Skeletal muscle tissue (tissue), 4 donors: Measurements from ENCODE around the gene APOLD1. TPM values are rescaled to one million over a fixed set of nuclear protein-coding genes. Genes with fewer than 3 reads are reported as not detected.

Source experiments
- H3K27ac ChIP-seq: one replicate; pipeline ENCODE4 v1.7.0; 2013; ENCODE audit warnings: mild to moderate bottlenecking, low read depth, low read length, inconsistent platforms
- H3K27me3 ChIP-seq, 3 donors: one replicate each; pipeline ENCODE4 v1.7.0; 2013; ENCODE audit warnings: low read length in 3 of 3; ENCODE audit not compliant: control insufficient read depth in 3 of 3, insufficient read depth in 3 of 3
- H3K36me3 ChIP-seq, 3 donors: one replicate each; pipeline ENCODE4 v1.7.0; 2013; ENCODE audit warnings: low read length in 3 of 3; ENCODE audit not compliant: control insufficient read depth in 3 of 3, insufficient read depth in 3 of 3
- H3K4me1 ChIP-seq, 3 donors: one replicate each; pipeline ENCODE4 v1.7.0; 2013; ENCODE audit warnings: low read length in 3 of 3, mild to moderate bottlenecking in 3 of 3; ENCODE audit not compliant: control insufficient read depth in 3 of 3, insufficient read depth in 3 of 3
- H3K4me3 ChIP-seq, 3 donors: one replicate each; pipeline ENCODE4 v1.7.0; 2013; ENCODE audit warnings: low read length in 3 of 3
- H3K9ac ChIP-seq, 3 donors: one replicate each; pipeline ENCODE4 v1.7.0; 2013; ENCODE audit warnings: low read length in 3 of 3, mild to moderate bottlenecking in 3 of 3, moderate library complexity in 2 of 3, low read depth in 1 of 3
- H3K9me3 ChIP-seq, 3 donors: one replicate each; pipeline ENCODE4 v1.7.0; 2013; ENCODE audit warnings: low read length in 3 of 3; ENCODE audit not compliant: control insufficient read depth in 3 of 3
- total RNA-seq: library from RNA; depleted of rRNA; stranded (reverse); fragments of >200 nt; gene quantifications from one replicate; pipeline ENCODE4 v1.2.3, GENCODE V29; 2014
- donor health status: Osteomylitis.

Gene APOLD1
- total RNA-seq, 1 donor from 2014 or later: 9.9 TPM

DNA sequence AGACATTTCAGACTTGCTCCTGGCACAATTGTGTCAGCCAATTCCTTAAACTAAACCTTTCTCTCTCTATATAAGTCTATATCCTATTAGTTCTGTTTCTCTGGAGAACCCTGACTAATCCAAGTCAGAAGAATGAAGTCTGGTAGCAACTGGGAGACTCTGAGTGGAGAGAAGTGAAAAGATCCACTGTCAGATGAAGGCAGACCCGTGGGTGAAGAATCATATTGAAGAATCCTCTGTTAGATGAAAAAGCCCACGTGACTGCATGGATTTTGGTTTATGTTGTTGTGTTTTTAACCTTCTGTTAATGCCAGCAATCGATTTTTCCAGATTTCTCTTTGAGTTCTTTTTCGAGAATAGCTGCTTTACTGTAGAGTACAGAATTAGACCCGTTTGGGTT lies 29.5 kb upstream of the APOLD1 start:
- H3K36me3 ChIP-seq: no peaks in the 10 kb centered on the region
- no peaks in the 10 kb centered on the region for H3K4me1 ChIP-seq
- no peaks in the 10 kb centered on the region for H3K9me3 ChIP-seq
- H3K9ac ChIP-seq: no peak overlapping the region
- H3K27ac ChIP-seq: no peak overlapping the region
- H3K4me3 ChIP-seq: no peak overlapping the region
- H3K27me3 ChIP-seq: no peaks in the 10 kb centered on the region

DNA sequence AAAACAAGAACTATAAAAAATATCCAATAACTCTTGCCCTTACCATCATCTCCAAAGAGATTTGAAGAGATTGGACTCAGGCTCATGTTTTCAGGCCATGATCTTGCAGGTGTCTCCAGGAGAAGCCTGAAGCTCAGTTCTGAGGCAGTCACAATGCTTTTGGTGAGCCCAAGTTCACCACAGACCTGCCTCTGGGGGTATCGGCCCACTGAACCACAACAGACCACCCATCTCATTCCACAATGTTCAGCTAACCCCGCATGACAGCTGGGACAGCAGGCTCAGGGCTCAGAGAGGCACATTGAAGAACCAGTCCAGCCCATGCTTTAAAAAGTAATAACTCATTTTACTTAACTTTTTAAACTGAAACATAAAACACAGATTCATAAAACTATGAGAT lies 28.3 kb upstream of the APOLD1 start:
- no peaks in the 10 kb centered on the region for H3K36me3 ChIP-seq
- no peaks in the 10 kb centered on the region for H3K4me1 ChIP-seq
- no peak overlapping the region for H3K9ac ChIP-seq
- H3K4me3 ChIP-seq: no peak overlapping the region
- H3K27ac ChIP-seq: no peak overlapping the region
- H3K9me3 ChIP-seq: no peaks in the 10 kb centered on the region
- no peaks in the 10 kb centered on the region for H3K27me3 ChIP-seq

DNA sequence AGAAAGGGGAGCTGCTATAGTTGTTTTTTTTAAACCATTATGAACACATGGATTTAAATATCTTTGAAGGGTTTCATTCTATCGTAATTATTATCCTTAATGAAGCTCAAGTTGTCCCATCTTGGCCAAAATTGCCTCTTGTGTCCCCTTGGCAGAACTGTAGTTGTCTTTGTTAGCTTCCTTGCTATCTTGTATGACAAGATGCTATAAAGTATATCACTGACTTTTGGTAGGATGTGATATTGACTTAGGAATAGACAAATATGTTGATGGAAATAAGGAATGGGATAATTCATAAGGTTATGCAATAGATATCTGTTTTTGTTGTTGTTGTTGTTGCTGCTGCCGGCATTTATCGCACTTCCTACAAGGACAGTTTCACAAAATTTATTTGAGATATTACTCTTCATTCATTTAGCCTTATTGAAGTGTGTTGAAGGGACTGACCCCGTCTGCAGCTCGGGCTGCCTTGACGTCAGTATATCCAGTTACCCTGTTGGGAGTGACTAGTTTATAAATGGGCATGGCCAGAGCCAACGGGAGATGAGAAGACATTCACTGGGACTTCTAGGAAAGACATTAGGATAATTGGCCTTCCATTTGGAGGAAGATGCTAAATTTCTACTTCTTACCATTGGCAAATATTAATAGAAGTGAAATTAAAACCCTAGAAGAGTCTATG lies 26.1 kb upstream of the APOLD1 start:
- no peaks in the 10 kb centered on the region for H3K9me3 ChIP-seq
- H3K27ac ChIP-seq: no peak overlapping the region
- H3K27me3 ChIP-seq: no peaks in the 10 kb centered on the region
- no peaks in the 10 kb centered on the region for H3K4me1 ChIP-seq
- no peak overlapping the region for H3K9ac ChIP-seq
- H3K4me3 ChIP-seq: no peak overlapping the region
- H3K36me3 ChIP-seq: no peaks in the 10 kb centered on the region

DNA sequence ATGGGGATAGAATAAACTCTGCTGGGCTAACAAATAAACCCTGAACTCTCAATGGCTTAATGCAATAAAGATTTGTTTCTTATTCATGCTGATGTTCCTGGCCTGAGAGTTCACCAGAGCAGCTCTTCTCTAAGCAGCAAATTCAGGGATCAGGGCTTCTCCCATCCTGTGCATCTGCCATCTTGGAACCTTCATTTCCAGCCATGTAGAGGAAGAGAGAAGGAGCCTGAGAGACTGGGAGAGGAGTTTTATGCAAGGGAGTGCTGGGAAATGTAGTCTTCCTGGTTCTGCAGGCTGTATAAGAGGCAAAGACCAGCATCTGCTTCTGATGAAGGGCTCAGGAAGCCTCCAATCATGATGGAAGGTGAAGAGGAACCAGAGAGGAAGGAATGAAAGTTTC lies 20.6 kb upstream of the APOLD1 start:
- Histone ChIP-seq H3K4me1 (no peaks in the 10 kb centered on the region), H3K27me3 (no peaks in the 10 kb centered on the region), H3K27ac (no peak overlapping the region), H3K36me3 (no peaks in the 10 kb centered on the region), H3K4me3 (no peak overlapping the region), H3K9ac (no peak overlapping the region), H3K9me3 (no peaks in the 10 kb centered on the region)

DNA sequence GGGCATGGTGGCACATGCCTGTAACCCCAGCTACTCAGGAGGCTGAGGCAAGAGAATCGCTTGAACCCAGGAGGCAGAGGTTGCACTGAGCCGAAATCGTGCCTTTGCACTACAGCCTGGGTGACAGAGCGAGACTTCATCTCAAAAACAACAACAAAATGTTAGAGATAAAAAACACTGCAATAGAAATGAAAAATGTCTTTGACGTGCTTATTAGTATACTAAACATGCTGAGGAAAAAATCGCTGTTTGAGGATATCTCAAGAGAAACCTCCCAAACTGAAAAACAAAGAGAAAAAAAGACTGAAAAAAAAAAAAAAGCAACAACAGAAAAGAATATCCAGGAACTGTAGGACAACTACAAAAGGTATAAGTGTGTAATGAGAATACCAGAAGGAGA lies 15.2 kb upstream of the APOLD1 start:
- H3K9me3 ChIP-seq: no peaks in the 10 kb centered on the region
- no peaks in the 10 kb centered on the region for H3K36me3 ChIP-seq
- no peaks in the 10 kb centered on the region for H3K27me3 ChIP-seq
- H3K4me1 ChIP-seq: no peaks in the 10 kb centered on the region
- no peak overlapping the region for H3K27ac ChIP-seq
- no peak overlapping the region for H3K9ac ChIP-seq
- no peak overlapping the region for H3K4me3 ChIP-seq

DNA sequence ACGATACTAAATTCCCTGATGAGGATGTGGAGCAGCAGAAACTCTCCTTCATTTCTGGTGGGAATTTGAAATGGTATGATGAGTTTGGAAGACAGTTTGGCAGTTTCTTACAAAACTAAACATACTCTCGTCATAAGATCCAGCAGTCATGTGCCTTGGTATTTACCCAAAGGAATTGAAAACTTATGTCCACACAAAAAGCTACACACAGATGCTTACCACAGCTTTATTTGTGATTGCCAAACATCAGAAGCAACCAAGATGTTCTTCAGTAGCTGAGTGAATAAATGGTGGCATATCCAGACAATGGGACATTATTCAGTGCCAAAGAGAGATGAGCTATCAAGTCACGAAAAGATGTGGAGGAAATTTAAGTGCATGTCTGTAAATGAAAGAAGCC lies 10.7 kb upstream of the APOLD1 start:
- H3K9me3 ChIP-seq: no peaks in the 10 kb centered on the region
- H3K9ac ChIP-seq: no peak overlapping the region
- no peak overlapping the region for H3K4me3 ChIP-seq
- H3K4me1 ChIP-seq: no peaks in the 10 kb centered on the region
- H3K27ac ChIP-seq: no peak overlapping the region
- no peaks in the 10 kb centered on the region for H3K27me3 ChIP-seq
- no peaks in the 10 kb centered on the region for H3K36me3 ChIP-seq

DNA sequence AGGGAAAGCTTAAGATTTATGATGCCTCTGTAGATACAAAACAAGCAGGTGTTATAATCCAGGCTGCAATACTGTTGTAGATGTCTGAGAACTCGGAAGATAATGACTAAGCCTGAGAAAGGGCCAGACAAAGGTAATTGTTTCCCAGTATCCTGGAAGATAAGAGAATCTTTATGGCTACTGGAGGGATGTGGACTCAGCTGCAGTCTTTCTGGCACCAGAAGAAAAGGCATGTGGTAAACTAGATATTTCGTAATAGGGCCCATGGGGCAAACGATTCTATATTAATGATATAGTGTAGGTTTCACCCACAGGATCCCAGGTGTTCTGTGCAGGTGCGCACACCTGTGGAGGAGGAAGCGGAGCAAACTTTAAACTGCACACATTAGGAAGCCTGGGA lies 9.2 kb upstream of the APOLD1 start:
- H3K27me3 ChIP-seq: no peaks in the 10 kb centered on the region
- no peak overlapping the region for H3K9ac ChIP-seq
- no peaks in the 10 kb centered on the region for H3K9me3 ChIP-seq
- H3K27ac ChIP-seq: no peak overlapping the region
- no peak overlapping the region for H3K4me3 ChIP-seq
- H3K36me3 ChIP-seq: no peaks in the 10 kb centered on the region
- H3K4me1 ChIP-seq: no peaks in the 10 kb centered on the region

DNA sequence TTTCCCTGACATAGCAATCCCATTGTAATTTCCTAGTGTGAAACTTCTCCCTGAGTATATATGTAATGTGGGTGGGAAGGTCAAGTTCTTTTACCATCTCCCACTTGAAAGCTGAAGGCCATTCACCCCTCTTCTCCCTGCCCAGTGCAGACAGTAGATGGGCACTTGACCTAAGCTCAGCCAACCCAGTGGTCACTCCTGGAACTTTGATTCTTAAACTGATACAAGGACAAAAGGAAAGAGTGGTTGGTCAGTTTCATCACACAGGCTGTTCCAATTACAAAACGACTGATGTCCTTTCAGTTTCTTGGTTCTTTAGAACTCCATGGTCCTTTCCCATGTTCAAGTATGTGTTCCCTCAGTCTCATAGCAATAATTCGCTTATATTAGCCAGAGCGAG lies 8.4 kb upstream of the APOLD1 start:
- Histone ChIP-seq H3K9ac (no peak overlapping the region), H3K4me1 (no peaks in the 10 kb centered on the region), H3K27ac (no peak overlapping the region), H3K27me3 (no peaks in the 10 kb centered on the region), H3K4me3 (no peak overlapping the region), H3K36me3 (no peaks in the 10 kb centered on the region), H3K9me3 (no peaks in the 10 kb centered on the region)

DNA sequence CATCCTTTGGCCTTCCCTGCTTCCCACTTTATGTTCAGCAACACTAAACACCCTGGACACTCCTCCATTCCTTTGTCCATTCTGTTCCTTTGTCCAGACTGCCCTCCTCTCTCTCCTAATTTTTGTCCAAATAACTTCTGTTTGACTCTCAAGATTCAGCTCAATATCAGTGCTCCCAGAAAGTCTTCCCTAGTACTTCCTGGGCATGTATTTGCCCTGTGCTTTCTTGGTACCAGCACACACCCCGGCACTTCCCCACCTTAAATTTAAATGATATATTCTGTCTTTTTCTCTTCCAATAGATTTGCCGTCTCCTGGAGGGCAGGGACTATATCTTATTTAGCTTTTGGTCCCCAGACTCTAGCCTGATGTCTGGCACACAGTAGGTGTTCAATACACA lies 6.5 kb upstream of the APOLD1 start:
- Histone ChIP-seq H3K27ac (no peak overlapping the region), H3K4me1 (no peaks in the 10 kb centered on the region), H3K27me3 (no peaks in the 10 kb centered on the region), H3K36me3 (no peaks in the 10 kb centered on the region), H3K4me3 (no peak overlapping the region), H3K9me3 (no peaks in the 10 kb centered on the region), H3K9ac (no peak overlapping the region)

DNA sequence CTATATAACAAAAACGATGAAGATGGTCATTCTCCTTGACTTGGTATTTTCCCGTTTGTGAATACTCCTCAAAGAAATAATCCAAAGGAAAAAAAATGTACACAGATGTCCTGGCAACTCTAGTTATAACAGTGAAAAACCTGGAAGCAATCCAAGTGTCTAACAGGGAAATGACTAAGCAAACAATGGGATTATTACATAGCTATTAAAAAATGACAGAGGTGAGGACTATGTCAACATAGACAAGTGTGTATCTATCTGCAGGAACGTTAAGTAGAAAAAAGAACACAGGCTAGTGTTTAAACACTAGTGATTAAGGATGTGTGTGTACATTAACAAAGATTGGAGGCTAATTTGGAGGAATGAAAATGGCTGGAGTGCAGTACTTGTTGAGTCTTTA lies 5.9 kb upstream of the APOLD1 start:
- Histone ChIP-seq H3K27ac (no peak overlapping the region), H3K4me1 (peaks cover 0 to under 1% (median under 1%) of the 10 kb centered on the region in 3 donors), H3K9me3 (no peaks in the 10 kb centered on the region), H3K9ac (no peak overlapping the region), H3K27me3 (no peaks in the 10 kb centered on the region), H3K36me3 (no peaks in the 10 kb centered on the region), H3K4me3 (no peak overlapping the region)
